Measurements from ENCODE around the gene SESN3.
"Not testable (repeated sequence)": the region's sequence is repeated elsewhere in the genome, so short reads cannot be mapped to it uniquely, and the experiment has no call there.

- not testable (repeated sequence) for TF ChIP-seq SP1 (IDR thresholded peaks at IDR 0.05); FOXK2 (IDR thresholded peaks at IDR 0.05); TARDBP (IDR thresholded peaks at IDR 0.05); FOXA1 (IDR thresholded peaks at IDR 0.05); SUZ12 (IDR thresholded peaks at IDR 0.05); PKNOX1 (IDR thresholded peaks at IDR 0.05); FOXM1 (IDR thresholded peaks at IDR 0.05; ENCODE audit: borderline replicate concordance); CTBP1 (IDR thresholded peaks at IDR 0.05; ENCODE audit: borderline replicate concordance); BHLHE40 (IDR thresholded peaks at IDR 0.05; ENCODE audit: borderline replicate concordance); ZNF384 (IDR thresholded peaks at IDR 0.05); LEF1 (IDR thresholded peaks at IDR 0.05; ENCODE audit: borderline replicate concordance)
Measured at GRCh38 chr11:95136747-95137146, 94.3 kb downstream of the SESN3 start.

Data from HEK293T (cell line).